ENCODE results near the gene DNMBP.
"Not testable (repeated sequence)": the region's sequence is repeated elsewhere in the genome, so short reads cannot be mapped to it uniquely, and the experiment has no call there.

Gene DNMBP

DNA sequence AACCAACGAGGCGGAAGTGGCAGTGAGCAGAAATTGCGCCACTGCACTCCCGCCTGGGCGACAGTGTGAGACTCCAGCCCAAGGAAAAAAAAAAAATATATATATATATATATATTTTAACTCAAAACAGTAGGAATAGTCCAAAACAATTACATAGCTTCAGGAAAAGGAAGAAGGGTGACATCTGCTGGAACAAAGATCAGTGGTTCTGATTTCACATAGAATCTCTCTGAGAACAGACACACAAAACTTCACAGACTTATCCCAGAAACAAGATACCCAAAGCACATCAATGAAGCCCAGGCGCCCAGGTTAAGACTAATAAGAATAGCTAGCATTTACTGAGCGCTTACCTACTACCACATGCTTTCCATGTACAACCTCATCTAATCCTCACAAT is 45.0 kb downstream of the DNMBP start:
- no peaks in the 10 kb centered on the region for H3K36me3 ChIP-seq (ENCODE audit: control insufficient read depth, insufficient read depth, low read length)
- no peaks in the 10 kb centered on the region for H3K9me3 ChIP-seq (ENCODE audit: control insufficient read depth, insufficient read depth, low read length)
- no peaks in the 10 kb centered on the region for H3K27me3 ChIP-seq (ENCODE audit: control insufficient read depth, insufficient read depth, low read length)
- H3K4me3 ChIP-seq (ENCODE audit: low read depth, low read length): no peak overlapping the region
- no peaks in the 10 kb centered on the region for H3K4me1 ChIP-seq (ENCODE audit: control insufficient read depth, insufficient read depth, low read length)
- H3K9ac ChIP-seq (ENCODE audit: low read depth, low read length): no peak overlapping the region

DNA sequence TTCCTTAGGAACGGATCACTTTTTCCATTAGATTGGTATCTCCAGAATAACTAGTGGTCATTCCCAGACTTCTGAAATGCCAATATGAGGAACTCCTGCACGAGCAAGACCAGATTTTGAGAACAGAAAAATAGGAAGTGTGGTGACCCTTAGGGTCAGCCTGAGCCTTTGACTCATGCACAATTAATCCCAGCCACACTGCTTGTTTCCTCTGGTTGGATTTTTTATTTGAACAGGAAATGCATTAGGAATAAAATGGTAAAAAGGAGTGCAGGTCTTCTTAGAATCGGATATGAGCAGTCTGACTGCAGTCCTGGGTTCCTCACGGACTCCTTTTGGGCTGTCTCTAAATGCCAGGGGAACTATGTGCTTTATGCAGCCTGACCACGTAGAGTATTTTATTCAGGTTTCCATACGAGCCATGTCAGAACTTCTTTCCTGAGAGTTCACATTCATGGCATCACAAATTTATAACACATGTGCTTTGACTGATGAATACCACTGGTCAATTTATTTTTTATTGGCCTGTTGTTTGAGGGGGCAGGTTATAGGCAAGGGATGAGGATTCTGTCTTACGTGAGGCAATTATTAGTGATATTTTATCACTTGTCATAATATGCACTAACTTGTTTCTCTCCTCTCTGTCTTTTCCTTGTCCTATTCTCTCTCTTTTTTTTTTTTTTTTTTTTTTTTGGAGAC is 46.1 kb downstream of the DNMBP start:
- not testable (repeated sequence) for H3K4me3 ChIP-seq (ENCODE audit: low read depth, low read length); H3K9ac ChIP-seq (ENCODE audit: low read depth, low read length); H3K36me3 ChIP-seq (ENCODE audit: control insufficient read depth, insufficient read depth, low read length); H3K27me3 ChIP-seq (ENCODE audit: control insufficient read depth, insufficient read depth, low read length); H3K9me3 ChIP-seq (ENCODE audit: control insufficient read depth, insufficient read depth, low read length); H3K4me1 ChIP-seq (ENCODE audit: control insufficient read depth, insufficient read depth, low read length)

DNA sequence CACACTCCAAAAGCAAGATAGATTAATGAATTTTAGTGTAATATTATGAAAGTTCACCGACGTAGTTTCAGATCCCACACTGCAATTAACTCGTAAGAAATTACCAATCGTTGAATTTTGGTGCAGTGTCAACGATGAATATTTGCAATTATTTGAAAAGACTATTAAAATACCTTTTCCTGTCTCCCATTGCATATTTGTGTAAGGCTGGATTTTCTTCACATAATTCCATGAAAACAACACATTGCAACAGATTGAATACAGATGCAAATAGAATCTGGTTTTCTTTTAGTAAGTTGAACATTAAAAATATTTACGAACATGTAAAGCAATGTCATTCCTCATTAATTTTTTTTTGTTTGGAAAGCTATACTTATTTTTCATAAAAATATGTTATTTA is 50.9 kb downstream of the DNMBP start:
- no peak overlapping the region for H3K4me3 ChIP-seq (ENCODE audit: low read depth, low read length)

DNA sequence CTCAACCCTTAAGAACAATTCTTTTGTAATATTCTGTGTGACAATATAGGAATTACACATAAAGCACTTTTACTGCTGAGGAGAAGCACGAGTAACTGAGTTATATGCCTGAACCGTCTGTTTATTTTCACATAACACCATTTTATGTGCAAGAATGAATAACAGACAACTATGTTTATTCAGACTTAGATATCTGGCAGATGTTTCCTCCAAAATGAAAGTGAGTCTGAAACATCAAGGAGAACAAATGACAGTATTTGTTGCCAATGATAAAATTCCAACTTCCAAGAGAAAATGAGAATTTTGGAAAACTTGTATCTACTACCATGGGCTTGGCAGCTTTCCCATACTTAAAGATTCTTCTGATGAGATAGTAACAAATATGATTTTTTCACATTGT is 51.4 kb downstream of the DNMBP start:
- no peaks in the 10 kb centered on the region for H3K27me3 ChIP-seq (ENCODE audit: control insufficient read depth, insufficient read depth, low read length)
- no peak overlapping the region for H3K4me3 ChIP-seq (ENCODE audit: low read depth, low read length)
- H3K9me3 ChIP-seq (ENCODE audit: control insufficient read depth, insufficient read depth, low read length): no peaks in the 10 kb centered on the region
- peaks cover 18% of the 10 kb centered on the region for H3K36me3 ChIP-seq (ENCODE audit: control insufficient read depth, insufficient read depth, low read length)
- no peak overlapping the region for H3K9ac ChIP-seq (ENCODE audit: low read depth, low read length)
- no peaks in the 10 kb centered on the region for H3K4me1 ChIP-seq (ENCODE audit: control insufficient read depth, insufficient read depth, low read length)

More for the DNA sequence above, 50.9 kb downstream of the DNMBP start:
- no peak overlapping the region for H3K9ac ChIP-seq (ENCODE audit: low read depth, low read length)
- H3K36me3 ChIP-seq (ENCODE audit: control insufficient read depth, insufficient read depth, low read length): peaks cover 18% of the 10 kb centered on the region
- H3K27me3 ChIP-seq (ENCODE audit: control insufficient read depth, insufficient read depth, low read length): no peaks in the 10 kb centered on the region
- H3K9me3 ChIP-seq (ENCODE audit: control insufficient read depth, insufficient read depth, low read length): no peaks in the 10 kb centered on the region
- H3K4me1 ChIP-seq (ENCODE audit: control insufficient read depth, insufficient read depth, low read length): no peaks in the 10 kb centered on the region

DNA sequence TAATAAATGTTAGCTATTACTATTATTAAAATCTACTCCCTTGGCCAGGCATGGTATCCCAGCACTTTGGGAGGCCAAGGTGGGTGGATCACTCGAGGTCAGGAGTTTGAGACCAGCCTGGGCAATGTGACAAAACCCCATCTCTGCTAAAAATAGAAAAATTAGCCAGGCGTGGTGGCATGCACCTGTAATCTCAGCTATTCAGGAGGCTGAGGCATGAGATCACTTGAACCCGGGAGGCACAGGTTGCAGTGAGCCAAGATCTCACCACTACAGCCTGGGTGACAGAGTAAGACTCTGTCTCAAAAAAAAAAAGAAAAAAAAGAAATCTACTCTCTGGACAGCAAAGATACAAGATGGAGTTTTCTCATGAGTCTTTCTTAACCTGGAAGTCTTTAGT is 56.2 kb downstream of the DNMBP start:
- H3K9ac ChIP-seq (ENCODE audit: low read depth, low read length); H3K4me3 ChIP-seq (ENCODE audit: low read depth, low read length); H3K9me3 ChIP-seq (ENCODE audit: control insufficient read depth, insufficient read depth, low read length); H3K4me1 ChIP-seq (ENCODE audit: control insufficient read depth, insufficient read depth, low read length); H3K27me3 ChIP-seq (ENCODE audit: control insufficient read depth, insufficient read depth, low read length): not testable (repeated sequence)
- peaks cover 18% of the 10 kb centered on the region for H3K36me3 ChIP-seq (ENCODE audit: control insufficient read depth, insufficient read depth, low read length)

DNA sequence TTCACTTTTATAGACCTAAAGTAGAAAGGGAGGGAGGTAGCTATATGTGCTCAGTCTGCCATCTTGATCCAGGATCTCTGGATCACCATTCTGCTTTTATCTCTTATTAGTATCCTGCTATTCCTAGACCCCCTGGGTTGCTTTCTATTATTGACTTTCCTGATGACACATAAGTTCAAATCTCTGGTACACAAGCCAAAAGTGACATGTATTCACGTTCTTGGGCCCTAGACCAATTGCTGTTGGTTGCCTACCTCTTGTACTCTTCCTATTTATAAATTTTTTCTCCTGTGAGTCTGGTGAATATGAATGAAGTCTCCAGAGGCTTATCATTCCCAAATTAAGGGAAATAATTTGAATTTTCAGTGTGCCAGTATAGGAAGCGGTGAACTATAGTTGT is 56.9 kb downstream of the DNMBP start:
- no peaks in the 10 kb centered on the region for H3K4me1 ChIP-seq (ENCODE audit: control insufficient read depth, insufficient read depth, low read length)
- H3K27me3 ChIP-seq (ENCODE audit: control insufficient read depth, insufficient read depth, low read length): no peaks in the 10 kb centered on the region
- no peak overlapping the region for H3K9ac ChIP-seq (ENCODE audit: low read depth, low read length)
- peaks cover 18% of the 10 kb centered on the region for H3K36me3 ChIP-seq (ENCODE audit: control insufficient read depth, insufficient read depth, low read length)
- peaks cover 4% of the 10 kb centered on the region for H3K9me3 ChIP-seq (ENCODE audit: control insufficient read depth, insufficient read depth, low read length)
- no peak overlapping the region for H3K4me3 ChIP-seq (ENCODE audit: low read depth, low read length)

DNA sequence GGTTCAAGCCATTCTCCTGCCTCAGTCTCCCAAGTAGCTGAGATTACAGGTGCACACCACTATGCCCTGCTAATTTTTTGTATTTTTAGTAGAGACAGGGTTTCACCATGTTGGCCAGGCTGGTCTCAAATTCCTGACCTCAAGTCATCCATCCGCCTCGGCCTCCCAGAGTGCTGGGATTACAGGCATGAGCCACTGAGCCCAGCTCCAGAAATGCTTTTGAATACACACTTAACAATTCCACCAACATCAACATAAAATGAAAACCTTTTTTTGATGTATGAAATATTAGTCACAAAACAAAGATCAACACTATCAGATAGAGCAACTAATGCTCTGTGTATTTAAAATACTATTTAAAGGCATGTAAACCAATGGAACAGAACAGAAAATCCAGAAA is 63.7 kb downstream of the DNMBP start:
- H3K9ac ChIP-seq (ENCODE audit: low read depth, low read length); H3K9me3 ChIP-seq (ENCODE audit: control insufficient read depth, insufficient read depth, low read length); H3K4me1 ChIP-seq (ENCODE audit: control insufficient read depth, insufficient read depth, low read length); H3K27me3 ChIP-seq (ENCODE audit: control insufficient read depth, insufficient read depth, low read length); H3K4me3 ChIP-seq (ENCODE audit: low read depth, low read length); H3K36me3 ChIP-seq (ENCODE audit: control insufficient read depth, insufficient read depth, low read length): not testable (repeated sequence)

DNA sequence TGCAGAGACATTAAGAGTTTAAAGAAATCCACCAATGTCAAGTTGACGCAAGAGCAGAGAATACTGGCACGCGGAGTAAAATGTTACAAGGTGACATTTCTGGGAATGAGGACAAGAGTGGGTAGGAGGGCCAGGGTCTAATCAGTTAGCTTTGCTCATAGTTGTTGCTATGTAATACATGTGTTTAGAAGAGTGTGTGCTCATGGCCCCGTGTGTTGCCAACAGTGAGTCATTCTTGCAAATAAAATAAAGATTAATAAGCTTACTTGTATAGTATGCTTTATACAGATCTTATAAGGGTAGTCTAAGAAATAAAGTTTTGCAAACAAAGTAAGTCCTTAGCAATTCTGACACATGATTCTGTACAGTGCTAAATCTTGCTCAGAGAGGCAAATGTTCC is 64.5 kb downstream of the DNMBP start:
- no peak overlapping the region for H3K4me3 ChIP-seq (ENCODE audit: low read depth, low read length)

DNA sequence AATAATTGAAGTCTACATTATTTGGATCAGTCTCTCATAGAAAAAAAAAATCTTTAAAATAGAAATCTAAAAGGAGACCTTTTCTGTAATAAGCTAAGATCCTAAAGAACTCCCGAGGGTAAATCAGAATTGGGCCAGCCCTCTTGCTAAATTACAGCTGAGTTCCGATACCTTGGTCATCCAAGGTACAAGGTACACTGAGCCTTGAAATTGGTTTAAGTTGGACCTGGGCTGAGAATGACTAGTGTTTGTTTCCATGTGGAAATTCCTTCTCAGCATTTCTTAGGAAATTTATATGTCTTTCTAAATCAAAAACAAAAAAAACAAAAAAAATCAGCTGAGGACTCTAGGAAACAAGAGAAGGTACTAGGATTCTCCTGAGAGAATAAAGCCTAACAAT is 64.9 kb downstream of the DNMBP start:
- Histone ChIP-seq H3K36me3 (ENCODE audit: control insufficient read depth, insufficient read depth, low read length) (no peaks in the 10 kb centered on the region), H3K4me3 (ENCODE audit: low read depth, low read length) (no peak overlapping the region), H3K9ac (ENCODE audit: low read depth, low read length) (no peak overlapping the region), H3K9me3 (ENCODE audit: control insufficient read depth, insufficient read depth, low read length) (no peaks in the 10 kb centered on the region), H3K27me3 (ENCODE audit: control insufficient read depth, insufficient read depth, low read length) (no peaks in the 10 kb centered on the region), H3K4me1 (ENCODE audit: control insufficient read depth, insufficient read depth, low read length) (no peaks in the 10 kb centered on the region)

More for the DNA sequence above, 64.5 kb downstream of the DNMBP start:
- H3K9ac ChIP-seq (ENCODE audit: low read depth, low read length): no peak overlapping the region
- no peaks in the 10 kb centered on the region for H3K9me3 ChIP-seq (ENCODE audit: control insufficient read depth, insufficient read depth, low read length)
- H3K27me3 ChIP-seq (ENCODE audit: control insufficient read depth, insufficient read depth, low read length): no peaks in the 10 kb centered on the region
- H3K36me3 ChIP-seq (ENCODE audit: control insufficient read depth, insufficient read depth, low read length): no peaks in the 10 kb centered on the region
- H3K4me1 ChIP-seq (ENCODE audit: control insufficient read depth, insufficient read depth, low read length): no peaks in the 10 kb centered on the region

DNA sequence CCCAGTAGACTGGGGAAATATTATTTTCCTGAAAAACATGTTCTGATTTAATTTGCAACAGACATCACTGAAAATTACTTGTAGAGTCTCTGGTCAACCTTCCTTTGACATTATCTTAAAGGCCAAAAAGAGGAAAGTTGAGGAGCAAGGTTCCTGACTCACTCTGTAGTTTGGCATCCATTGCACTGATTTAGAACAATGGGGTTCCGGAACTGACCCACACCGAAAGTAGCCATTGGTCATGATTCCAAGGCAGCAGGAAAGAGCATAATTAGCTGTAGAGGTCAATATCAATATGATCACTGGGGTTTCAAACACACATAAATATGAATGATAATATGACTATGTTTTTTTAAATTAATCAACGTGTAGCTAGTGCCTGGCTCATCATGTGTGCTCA is 65.8 kb downstream of the DNMBP start:
- no peaks in the 10 kb centered on the region for H3K27me3 ChIP-seq (ENCODE audit: control insufficient read depth, insufficient read depth, low read length)
- no peak overlapping the region for H3K9ac ChIP-seq (ENCODE audit: low read depth, low read length)
- no peaks in the 10 kb centered on the region for H3K9me3 ChIP-seq (ENCODE audit: control insufficient read depth, insufficient read depth, low read length)
- no peak overlapping the region for H3K4me3 ChIP-seq (ENCODE audit: low read depth, low read length)
- no peaks in the 10 kb centered on the region for H3K4me1 ChIP-seq (ENCODE audit: control insufficient read depth, insufficient read depth, low read length)
- no peaks in the 10 kb centered on the region for H3K36me3 ChIP-seq (ENCODE audit: control insufficient read depth, insufficient read depth, low read length)

DNA sequence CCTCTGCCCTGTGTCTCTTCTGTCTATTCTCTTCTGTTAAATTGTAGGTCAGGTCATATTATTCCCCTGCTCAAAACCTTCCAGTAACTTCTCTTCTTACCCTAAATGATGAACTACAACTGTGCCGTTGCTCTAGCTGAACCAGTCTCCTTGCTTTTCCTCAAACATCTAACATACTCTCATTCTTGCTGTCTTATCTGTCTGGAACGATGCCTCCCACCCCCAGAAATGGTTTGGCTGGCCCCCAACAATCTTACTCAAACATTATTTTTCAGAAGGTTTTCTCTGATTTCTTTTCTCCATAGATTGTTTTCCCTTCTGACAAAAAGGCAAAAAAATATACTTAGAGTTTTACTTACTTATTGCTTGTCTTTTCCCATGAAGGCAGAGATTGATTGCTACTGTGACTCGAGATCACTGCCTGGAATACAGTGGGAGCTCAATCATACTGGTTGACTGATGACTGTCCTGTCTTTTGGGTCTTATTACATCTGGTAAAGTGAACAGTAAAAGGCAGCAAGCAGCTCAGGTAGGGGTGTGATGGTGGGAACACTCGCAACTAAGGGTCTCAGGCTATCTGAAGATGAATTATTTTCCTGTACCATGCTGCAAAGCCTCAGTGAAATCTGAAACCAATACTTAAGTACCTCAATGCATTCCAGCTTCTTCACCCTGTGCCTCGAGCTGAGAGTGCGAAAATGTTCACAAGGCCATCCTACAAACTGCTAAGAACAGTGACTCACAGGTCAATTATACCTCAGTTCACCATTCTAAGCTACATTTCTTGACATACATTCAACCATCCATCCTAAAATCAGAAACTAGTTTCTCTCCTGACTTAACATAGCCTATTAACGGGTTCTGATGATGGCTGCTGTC is 67.6 kb downstream of the DNMBP start:
- Histone ChIP-seq H3K9me3 (ENCODE audit: control insufficient read depth, insufficient read depth, low read length) (no peaks in the 10 kb centered on the region), H3K4me1 (ENCODE audit: control insufficient read depth, insufficient read depth, low read length) (no peaks in the 10 kb centered on the region), H3K27me3 (ENCODE audit: control insufficient read depth, insufficient read depth, low read length) (no peaks in the 10 kb centered on the region), H3K9ac (ENCODE audit: low read depth, low read length) (no peak overlapping the region), H3K36me3 (ENCODE audit: control insufficient read depth, insufficient read depth, low read length) (no peaks in the 10 kb centered on the region), H3K4me3 (ENCODE audit: low read depth, low read length) (no peak overlapping the region)

DNA sequence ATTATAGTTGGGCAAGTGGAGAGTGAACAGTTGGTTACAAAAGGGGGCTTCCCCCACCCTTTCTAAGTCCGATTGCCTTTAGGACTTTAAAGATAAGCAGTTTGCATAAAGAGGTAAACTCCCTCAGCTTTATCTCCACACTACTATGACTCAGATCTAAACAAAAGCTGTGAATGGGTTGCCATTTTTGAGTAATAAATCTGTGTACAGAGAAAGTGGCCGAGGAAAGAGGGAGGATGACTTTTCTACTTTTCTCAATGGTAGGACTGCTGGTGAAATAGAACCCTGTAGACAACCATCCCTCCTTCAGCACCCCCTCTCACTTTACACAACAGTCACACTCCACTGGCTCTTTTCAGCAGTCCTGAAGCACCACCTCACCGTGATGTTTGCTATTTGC is 71.2 kb downstream of the DNMBP start:
- Histone ChIP-seq H3K27me3 (ENCODE audit: control insufficient read depth, insufficient read depth, low read length) (no peaks in the 10 kb centered on the region), H3K9ac (ENCODE audit: low read depth, low read length) (no peak overlapping the region), H3K36me3 (ENCODE audit: control insufficient read depth, insufficient read depth, low read length) (no peaks in the 10 kb centered on the region), H3K9me3 (ENCODE audit: control insufficient read depth, insufficient read depth, low read length) (no peaks in the 10 kb centered on the region), H3K4me3 (ENCODE audit: low read depth, low read length) (no peak overlapping the region), H3K4me1 (ENCODE audit: control insufficient read depth, insufficient read depth, low read length) (no peaks in the 10 kb centered on the region)

Measured in iPS-15b (cell line).